ENCODE results near the gene TRIM39. TPM values are rescaled to one million over a fixed set of nuclear protein-coding genes. Genes with fewer than 3 reads are reported as not detected.

The TRIM39 gene
- total and polyA plus RNA-seq, 12 donors: 5.2 to 10.6 (median 8.4) TPM

DNA sequence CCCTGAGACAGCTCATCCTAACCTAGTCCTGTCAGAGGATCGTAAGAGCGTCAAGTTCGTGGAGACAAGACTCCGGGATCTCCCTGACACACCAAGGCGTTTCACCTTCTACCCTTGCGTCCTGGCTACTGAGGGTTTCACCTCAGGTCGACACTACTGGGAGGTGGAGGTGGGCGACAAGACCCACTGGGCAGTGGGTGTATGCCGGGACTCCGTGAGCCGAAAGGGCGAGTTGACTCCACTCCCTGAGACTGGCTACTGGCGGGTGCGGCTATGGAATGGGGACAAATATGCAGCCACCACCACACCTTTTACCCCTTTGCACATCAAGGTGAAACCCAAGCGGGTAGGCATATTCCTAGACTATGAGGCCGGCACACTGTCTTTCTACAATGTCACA lies 15.0 kb downstream of the TRIM39 start:
- H3K36me3 ChIP-seq: peaks cover 0 to 74% (median 12%) of the 10 kb centered on the region in 9 donors
- WGBS, 2 donors: 96 to 97% methylated on average over 16 of the region's 16 CpGs

GRCh38 chr6:30344191-30344867 lies 17.6 kb downstream of the TRIM39 start:
- Histone ChIP-seq H3K27ac (peak overlapping the region in 6 of 10 donors; percentile 70 to 92 (median 89)), H3K36me3 (peaks cover 0 to 70% (median 12%) of the 10 kb centered on the region in 9 donors), H3K4me1 (peaks cover 0 to 16% (median 10%) of the 10 kb centered on the region in 9 donors), H3K9me3 (no peaks in the 10 kb centered on the region), H3K4me3 (peak overlapping the region in 7 of 10 donors; percentile 73 to 95 (median 89)), H3K27me3 (no peaks in the 10 kb centered on the region)
- TF ChIP-seq, protein P1, sequence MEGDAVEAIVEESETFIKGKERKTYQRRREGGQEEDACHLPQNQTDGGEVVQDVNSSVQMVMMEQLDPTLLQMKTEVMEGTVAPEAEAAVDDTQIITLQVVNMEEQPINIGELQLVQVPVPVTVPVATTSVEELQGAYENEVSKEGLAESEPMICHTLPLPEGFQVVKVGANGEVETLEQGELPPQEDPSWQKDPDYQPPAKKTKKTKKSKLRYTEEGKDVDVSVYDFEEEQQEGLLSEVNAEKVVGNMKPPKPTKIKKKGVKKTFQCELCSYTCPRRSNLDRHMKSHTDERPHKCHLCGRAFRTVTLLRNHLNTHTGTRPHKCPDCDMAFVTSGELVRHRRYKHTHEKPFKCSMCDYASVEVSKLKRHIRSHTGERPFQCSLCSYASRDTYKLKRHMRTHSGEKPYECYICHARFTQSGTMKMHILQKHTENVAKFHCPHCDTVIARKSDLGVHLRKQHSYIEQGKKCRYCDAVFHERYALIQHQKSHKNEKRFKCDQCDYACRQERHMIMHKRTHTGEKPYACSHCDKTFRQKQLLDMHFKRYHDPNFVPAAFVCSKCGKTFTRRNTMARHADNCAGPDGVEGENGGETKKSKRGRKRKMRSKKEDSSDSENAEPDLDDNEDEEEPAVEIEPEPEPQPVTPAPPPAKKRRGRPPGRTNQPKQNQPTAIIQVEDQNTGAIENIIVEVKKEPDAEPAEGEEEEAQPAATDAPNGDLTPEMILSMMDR (IDR thresholded peaks at IDR 0.05): no peak
- DNase-seq (no peak), ATAC-seq (no peak)
- intact Hi-C loops (cut with DNase I): no loop called here
- WGBS, 2 donors: 59 to 64% methylated on average over 4 of the region's 4 CpGs

More for the DNA sequence above, 15.0 kb downstream of the TRIM39 start:
- DNase-seq (no peak), ATAC-seq (no peak)
- TF ChIP-seq, protein P1 (IDR thresholded peaks at IDR 0.05): no peak
- Histone ChIP-seq H3K4me3 (no peak overlapping the region), H3K9me3 (no peaks in the 10 kb centered on the region), H3K27me3 (no peaks in the 10 kb centered on the region), H3K4me1 (peaks cover 0 to 16% (median 10%) of the 10 kb centered on the region in 9 donors), H3K27ac (no peak overlapping the region)
- intact Hi-C loops (cut with DNase I): no loop called here

DNA sequence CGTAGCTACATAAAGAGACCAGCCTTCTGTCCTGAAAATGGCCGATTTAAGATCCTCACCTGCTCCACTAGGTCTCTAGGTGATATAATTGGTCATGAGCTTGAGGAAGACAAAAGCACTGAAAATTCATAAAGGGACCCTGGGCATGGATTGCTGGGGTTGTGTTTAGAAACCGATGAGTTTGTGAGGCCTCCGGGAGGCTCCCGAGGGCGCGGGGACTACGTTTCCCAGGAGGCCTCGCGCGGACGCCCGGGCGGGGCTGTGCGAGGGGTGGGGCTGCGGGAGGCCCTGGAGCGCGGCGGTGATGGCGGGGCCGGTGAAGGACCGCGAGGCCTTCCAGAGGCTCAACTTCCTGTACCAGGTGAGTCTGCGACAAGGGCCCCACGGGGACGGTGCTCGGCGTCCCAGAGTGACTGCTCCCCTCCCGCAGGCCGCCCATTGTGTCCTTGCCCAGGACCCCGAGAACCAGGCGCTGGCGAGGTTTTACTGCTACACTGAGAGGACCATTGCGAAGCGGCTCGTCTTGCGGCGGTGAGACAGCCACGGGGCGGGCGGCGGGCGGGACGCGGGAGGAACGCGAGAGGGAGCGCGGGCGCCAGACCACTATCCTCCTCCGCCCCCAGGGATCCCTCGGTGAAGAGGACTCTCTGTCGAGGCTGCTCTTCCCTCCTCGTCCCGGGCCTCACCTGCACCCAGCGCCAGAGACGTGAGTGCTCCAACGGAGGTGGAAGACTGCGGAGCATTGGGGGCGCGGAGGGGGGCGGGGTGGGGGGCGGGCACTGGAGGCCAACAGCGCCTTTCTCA lies 18.3 kb downstream of the TRIM39 start, which contains the start of gene RPP21:
RPP21 (plus strand) TSS at position 289 of the 804 bp plus-strand sequence; CDS start at position 305, 16 bp downstream.
- Histone ChIP-seq H3K27ac (peak within 1 kb of the TSS; percentile 70 to 92 (median 88)), H3K4me3 (peak within 1 kb of the TSS; percentile 56 to 95 (median 86)), H3K27me3 (peaks cover 0 to 1% (median 0%) of the 10 kb centered on the region in 7 donors), H3K36me3 (peaks cover 0 to 63% (median 11%) of the 10 kb centered on the region in 9 donors), H3K4me1 (peaks cover 0 to 16% (median 10%) of the 10 kb centered on the region in 9 donors), H3K9me3 (no peaks in the 10 kb centered on the region)
- DNase-seq (peak; percentile 85 to 86), ATAC-seq (peak; percentile 98 to 99 (median 99))
- WGBS, 2 donors: 2 to 3% methylated on average over 64 of the region's 64 CpGs
- intact Hi-C loops (cut with DNase I): no loop called here
- TF ChIP-seq, protein P1 (IDR thresholded peaks at IDR 0.05): peak in 1 of 9 donors; percentile 6

- Histone ChIP-seq H3K27ac (peak overlapping the region in 3 of 10 donors; percentile 87 to 92 (median 88)), H3K9me3 (no peaks in the 10 kb centered on the region), H3K4me3 (peak overlapping the region; percentile 56 to 95 (median 86)), H3K36me3 (peaks cover 0 to 55% (median 3%) of the 10 kb centered on the region in 9 donors), H3K27me3 (peaks cover 0 to 6% (median 0%) of the 10 kb centered on the region in 7 donors), H3K4me1 (peaks cover 0 to 16% (median 10%) of the 10 kb centered on the region in 9 donors)
- ATAC-seq: no peak
- TF ChIP-seq, protein P1 (IDR thresholded peaks at IDR 0.05): no peak
- WGBS, 2 donors: 44 to 46% methylated on average over 4 of the region's 4 CpGs
- DNase-seq: no peak
- intact Hi-C loops (cut with DNase I): no loop called here
These were observed 19.1 kb downstream of the TRIM39 start for GRCh38 chr6:30345852-30346251.
